Naive B cell (primary cell): ENCODE results near the gene M1AP. TPM values are rescaled to one million over a fixed set of nuclear protein-coding genes. Genes with fewer than 3 reads are reported as not detected.
"Not testable (repeated sequence)": the region's sequence is repeated elsewhere in the genome, so short reads cannot be mapped to it uniquely, and the experiment has no call there.

Experiments used
- ATAC-seq, 2 donors: fragments of 150-1000 bp; cut with Tn5 transposase; 2 replicates each; pipeline ENCODE4 v1.10.0; 2021; ENCODE audit warnings: low read depth in 2 of 2, mild to moderate bottlenecking in 2 of 2, moderate library complexity in 2 of 2
- DNase-seq: peaks from one replicate; pipeline ENCODE4 v3.0.0; 2022
- H3K27ac Mint-ChIP-seq, 6 donors: one replicate each; pipeline ENCODE4 v1.8.0; 2020 to 2022; ENCODE audit warnings: mild to moderate bottlenecking in 6 of 6, mixed read lengths in 6 of 6, moderate library complexity in 5 of 6, inconsistent platforms in 2 of 6
- H3K27me3 Mint-ChIP-seq, 3 donors: one replicate each; pipeline ENCODE4 v1.8.0; 2021 to 2022; ENCODE audit warnings: mixed read lengths in 3 of 3, mild to moderate bottlenecking in 1 of 3
- H3K36me3 Mint-ChIP-seq, 2 donors: one replicate each; pipeline ENCODE4 v1.8.0; 2020 to 2022; ENCODE audit warnings: mixed read lengths in 2 of 2, inconsistent platforms in 1 of 2, mild to moderate bottlenecking in 1 of 2
- H3K4me1 Mint-ChIP-seq, 3 donors: one replicate each; pipeline ENCODE4 v1.8.0; 2020 to 2022; ENCODE audit warnings: mixed read lengths in 3 of 3, inconsistent platforms in 1 of 3, mild to moderate bottlenecking in 1 of 3, moderate library complexity in 1 of 3
- H3K4me3 Mint-ChIP-seq, 8 donors: one replicate each; pipeline ENCODE4 v1.8.0; 2020 to 2022; ENCODE audit warnings: mild to moderate bottlenecking in 8 of 8, mixed read lengths in 8 of 8, moderate library complexity in 8 of 8, inconsistent platforms in 2 of 8
- H3K9me3 Mint-ChIP-seq, 7 donors: one replicate each; pipeline ENCODE4 v1.8.0; 2020 to 2022; ENCODE audit warnings: mixed read lengths in 7 of 7, mild to moderate bottlenecking in 5 of 7, inconsistent platforms in 2 of 7, moderate library complexity in 1 of 7
- polyA plus RNA-seq, 6 donors: library from polyadenylated mRNA; unstranded; fragments of 300-500 nt; fragmentation: Illumina TruSeq; gene quantifications; one replicate each; pipeline ENCODE4 v1.2.3, GENCODE V29; 2021; ENCODE audit warnings: low read depth in 6 of 6

The M1AP gene
- polyA plus RNA-seq, 6 donors from 2014 or later: not detected

- DNase-seq (no peak), ATAC-seq (no peak)
- Mint-ChIP-seq H3K27me3 (peaks cover 23 to 65% (median 51%) of the 10 kb centered on the region in 3 donors), H3K4me3 (no peak overlapping the region), H3K36me3 (no peaks in the 10 kb centered on the region), H3K9me3 (no peaks in the 10 kb centered on the region), H3K27ac (no peak overlapping the region), H3K4me1 (no peaks in the 10 kb centered on the region)
These were observed 8.6 kb downstream of the M1AP start for GRCh38 chr2:74639550-74639949.

DNA sequence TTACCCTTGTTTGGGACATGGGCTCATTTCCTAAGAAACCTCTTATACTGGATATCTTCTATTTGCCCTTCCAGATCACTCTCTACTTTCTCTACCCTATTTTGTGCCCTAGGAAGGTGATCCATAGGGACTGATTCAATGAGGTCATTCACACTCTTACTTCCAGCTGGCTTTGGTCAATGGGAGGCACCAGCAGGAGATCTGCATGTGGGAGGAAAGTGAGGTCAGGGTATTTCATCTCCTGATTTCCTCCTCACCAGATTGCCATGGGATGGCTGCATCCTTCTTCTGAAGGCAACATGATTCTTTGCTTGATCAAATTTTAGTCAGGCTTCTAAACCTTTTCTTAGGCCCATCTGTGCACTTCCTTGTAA is 15.2 kb downstream of the M1AP start:
- Mint-ChIP-seq H3K27ac (no peak overlapping the region), H3K4me3 (no peak overlapping the region), H3K4me1 (no peaks in the 10 kb centered on the region), H3K9me3 (peaks cover 0 to 3% (median 2%) of the 10 kb centered on the region in 7 donors), H3K36me3 (no peaks in the 10 kb centered on the region), H3K27me3 (peaks cover 4 to 37% (median 25%) of the 10 kb centered on the region in 3 donors)
- ATAC-seq (no peak), DNase-seq (no peak)

DNA sequence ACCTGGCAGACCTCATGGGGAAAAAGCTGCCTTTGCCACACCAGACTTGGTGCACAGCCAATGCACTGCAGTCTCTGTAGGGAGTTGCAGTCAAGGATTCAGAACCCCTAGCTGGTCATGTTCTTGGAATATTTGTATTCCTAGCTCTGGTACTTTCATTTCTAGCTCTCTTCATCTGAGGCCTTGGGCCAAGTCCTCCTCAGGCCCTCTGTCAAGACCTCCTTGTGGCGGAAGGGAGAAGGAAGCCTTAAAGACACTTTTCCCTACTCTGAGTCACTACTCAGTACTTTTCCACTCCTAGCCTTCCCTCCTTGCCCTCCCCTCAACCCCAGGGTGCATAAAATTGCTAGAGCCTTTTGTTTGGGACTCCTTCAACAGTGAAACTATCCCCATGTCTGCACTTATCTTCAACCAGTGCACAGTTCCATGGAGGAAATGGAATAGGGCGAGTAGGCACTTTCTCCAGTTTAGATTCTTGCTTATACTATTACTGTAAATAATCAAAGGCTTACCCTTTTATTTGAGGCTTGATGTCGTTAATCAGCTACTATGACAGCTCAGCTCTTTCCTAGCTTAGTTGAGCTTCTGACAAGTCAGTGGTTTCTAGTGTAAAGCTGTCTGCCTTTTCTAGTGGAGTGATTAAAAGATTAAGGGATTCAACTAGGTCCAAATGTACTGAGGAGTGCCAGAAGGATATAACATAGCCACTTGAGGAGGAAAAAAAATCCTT is 15.8 kb downstream of the M1AP start:
- no peak overlapping the region for H3K27ac Mint-ChIP-seq
- peaks cover 0 to 3% (median 2%) of the 10 kb centered on the region in 7 donors for H3K9me3 Mint-ChIP-seq
- ATAC-seq (no peak), DNase-seq (no peak)
- no peaks in the 10 kb centered on the region for H3K36me3 Mint-ChIP-seq
- no peak overlapping the region for H3K4me3 Mint-ChIP-seq
- H3K27me3 Mint-ChIP-seq: peaks cover 4 to 31% (median 22%) of the 10 kb centered on the region in 3 donors
- H3K4me1 Mint-ChIP-seq: no peaks in the 10 kb centered on the region

GRCh38 chr2:74630454-74630853 is 17.7 kb downstream of the M1AP start:
- not testable (repeated sequence) for H3K27ac Mint-ChIP-seq, H3K4me1 Mint-ChIP-seq, H3K4me3 Mint-ChIP-seq, ATAC-seq, H3K36me3 Mint-ChIP-seq, H3K9me3 Mint-ChIP-seq, DNase-seq
- peaks cover 7 to 16% (median 9%) of the 10 kb centered on the region in 3 donors for H3K27me3 Mint-ChIP-seq

GRCh38 chr2:74628538-74629105 is 19.5 kb downstream of the M1AP start:
- DNase-seq (no peak), ATAC-seq (no peak)
- Mint-ChIP-seq H3K4me1 (no peaks in the 10 kb centered on the region), H3K27me3 (peaks cover 8 to 12% (median 9%) of the 10 kb centered on the region in 3 donors), H3K27ac (no peak overlapping the region), H3K36me3 (no peaks in the 10 kb centered on the region), H3K9me3 (peaks cover 0 to 3% (median 2%) of the 10 kb centered on the region in 7 donors), H3K4me3 (no peak overlapping the region)

DNA sequence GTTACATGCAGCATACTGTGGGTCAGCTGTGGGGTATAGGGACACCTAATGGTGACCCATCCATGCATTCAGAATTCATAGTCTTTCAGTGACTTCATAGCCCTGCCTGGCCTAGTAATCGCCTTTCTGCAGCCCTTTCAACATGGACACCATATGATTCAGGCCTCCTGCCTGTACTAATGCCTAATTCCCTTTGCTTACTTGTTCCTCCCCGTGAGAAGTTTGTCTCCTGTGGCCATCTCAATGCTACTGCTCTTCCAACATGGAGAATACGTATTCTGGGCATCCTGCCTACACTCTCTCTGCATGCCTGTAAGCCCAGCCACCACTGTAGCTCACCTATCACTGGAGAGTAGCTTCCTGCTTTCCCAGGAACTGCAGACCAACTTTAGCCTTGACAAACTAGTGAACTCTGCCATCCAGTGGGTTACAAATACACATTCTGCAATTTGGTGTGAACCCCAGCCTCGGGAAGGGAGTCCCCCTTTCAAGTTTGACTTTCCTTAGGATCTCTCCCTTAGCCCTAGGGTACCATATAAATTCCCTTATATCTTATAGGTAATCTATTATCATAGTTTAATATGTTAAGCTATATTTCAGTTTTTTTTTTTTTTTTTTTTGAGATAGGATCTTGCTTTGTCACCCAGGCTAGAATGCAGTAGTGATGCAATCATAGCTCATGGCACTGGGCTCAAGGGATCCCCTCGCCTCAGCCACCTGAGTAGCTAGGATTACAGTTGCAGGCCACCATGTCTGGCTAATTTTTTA is 22.3 kb downstream of the M1AP start:
- DNase-seq (no peak), ATAC-seq (no peak)
- Mint-ChIP-seq H3K27me3 (peaks cover 4 to 11% (median 5%) of the 10 kb centered on the region in 3 donors), H3K4me3 (peak overlapping the region in 1 of 8 donors; percentile 9), H3K4me1 (no peaks in the 10 kb centered on the region), H3K9me3 (peaks cover 0 to 2% (median 1%) of the 10 kb centered on the region in 7 donors), H3K27ac (peak overlapping the region in 1 of 6 donors; percentile 28), H3K36me3 (no peaks in the 10 kb centered on the region)

DNA sequence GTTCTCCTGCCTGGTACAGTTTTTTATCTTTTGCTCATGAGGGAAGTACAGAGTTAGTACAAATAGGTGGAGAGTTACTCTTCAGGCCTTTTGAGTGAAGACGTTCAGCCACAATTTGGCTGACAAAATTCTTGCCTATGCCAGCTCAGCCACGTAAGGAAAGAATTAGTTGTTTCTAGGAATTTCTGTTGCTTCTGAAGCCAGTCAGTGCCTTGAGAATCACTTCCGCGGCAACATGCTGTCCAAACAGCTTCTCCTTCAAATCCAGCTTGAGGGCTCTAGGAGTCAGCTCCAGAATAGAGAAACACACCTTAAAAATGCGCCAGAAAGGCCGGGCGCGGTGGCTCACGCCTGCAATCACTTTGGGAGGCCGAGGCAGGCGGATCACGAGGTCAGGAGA is 27.5 kb downstream of the M1AP start:
- no peak for DNase-seq
- H3K36me3 Mint-ChIP-seq: no peaks in the 10 kb centered on the region
- peaks cover 14 to 21% (median 18%) of the 10 kb centered on the region in 3 donors for H3K4me1 Mint-ChIP-seq
- peak overlapping the region in 2 of 8 donors; percentile 6 to 47 for H3K4me3 Mint-ChIP-seq
- no peak for ATAC-seq
- peak overlapping the region in 1 of 6 donors; percentile 28 for H3K27ac Mint-ChIP-seq
- H3K9me3 Mint-ChIP-seq: no peaks in the 10 kb centered on the region
- peaks cover 0 to 3% (median 3%) of the 10 kb centered on the region in 3 donors for H3K27me3 Mint-ChIP-seq

DNA sequence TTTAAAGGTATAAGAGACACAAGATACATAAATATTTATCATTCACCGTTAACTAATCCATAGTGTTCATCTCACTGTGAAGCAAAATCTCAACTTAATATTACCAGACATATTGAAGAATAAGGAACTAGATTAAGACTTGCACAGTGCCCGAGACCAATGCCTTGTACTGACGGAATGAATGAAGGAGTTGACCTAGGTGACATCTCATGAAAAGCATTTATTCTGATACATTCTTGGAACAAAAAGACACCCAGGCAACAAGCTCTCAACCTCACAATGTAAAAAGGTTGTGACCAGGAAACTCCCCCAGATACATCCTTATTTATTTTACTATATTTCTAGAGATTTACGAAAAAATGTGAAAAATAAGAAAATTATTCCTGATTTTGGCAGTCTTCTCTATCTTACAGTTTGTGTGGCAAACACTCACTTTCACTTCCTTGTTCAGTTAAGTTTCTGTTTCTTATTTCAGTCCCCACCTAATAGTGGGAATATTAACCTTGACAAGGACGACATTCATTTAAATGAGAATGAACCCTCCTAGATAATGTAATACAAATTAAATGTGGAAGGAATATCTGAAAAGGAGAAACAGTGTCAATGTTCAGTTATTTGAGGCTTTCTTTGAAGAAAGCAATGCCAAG is 28.4 kb downstream of the M1AP start:
- no peaks in the 10 kb centered on the region for H3K36me3 Mint-ChIP-seq
- H3K27me3 Mint-ChIP-seq: peaks cover 0 to 7% (median under 1%) of the 10 kb centered on the region in 3 donors
- peak; percentile 81 to 92 for ATAC-seq
- no peaks in the 10 kb centered on the region for H3K9me3 Mint-ChIP-seq
- peak overlapping the region in 7 of 8 donors; percentile 3 to 73 (median 64) for H3K4me3 Mint-ChIP-seq
- peak; percentile 29 for DNase-seq
- peak overlapping the region in 5 of 6 donors; percentile 6 to 67 (median 12) for H3K27ac Mint-ChIP-seq
- peaks cover 14 to 21% (median 18%) of the 10 kb centered on the region in 3 donors for H3K4me1 Mint-ChIP-seq

DNA sequence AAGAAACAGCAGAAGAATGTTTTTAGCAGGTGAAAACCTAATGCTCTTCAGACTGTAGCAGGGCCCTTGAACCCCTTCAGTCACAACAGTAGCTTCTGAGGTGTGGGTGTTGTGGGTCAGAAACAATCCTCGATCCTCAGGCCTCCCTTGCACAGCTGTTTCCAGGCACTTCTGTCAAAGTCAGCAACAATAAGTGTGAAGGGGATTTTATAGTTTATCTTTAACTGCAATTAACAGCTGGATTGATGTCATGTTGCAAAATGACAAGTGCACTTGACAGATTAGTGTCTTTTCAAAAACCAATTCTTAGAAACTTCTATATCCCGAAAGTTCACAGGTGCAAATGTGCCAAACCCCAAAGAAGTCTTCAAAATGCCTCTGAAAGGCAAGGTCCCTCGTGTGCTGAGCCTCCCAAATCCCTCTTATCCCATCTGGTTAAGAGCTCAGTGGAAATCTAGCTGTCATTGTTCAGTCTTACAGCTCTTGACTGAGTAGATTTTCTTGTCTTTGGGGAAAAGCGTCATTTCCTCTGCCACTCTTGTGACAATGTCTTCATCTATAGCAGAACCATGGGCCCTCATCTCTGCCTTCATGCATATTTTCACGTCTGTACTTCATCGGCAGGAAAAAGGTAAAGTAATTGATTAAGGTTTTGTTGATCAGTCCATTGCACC is 29.6 kb downstream of the M1AP start:
- Mint-ChIP-seq H3K27me3 (peaks cover 0 to 15% (median 13%) of the 10 kb centered on the region in 3 donors), H3K9me3 (no peaks in the 10 kb centered on the region), H3K4me3 (no peak overlapping the region), H3K27ac (no peak overlapping the region), H3K36me3 (no peaks in the 10 kb centered on the region), H3K4me1 (peaks cover 14 to 21% (median 18%) of the 10 kb centered on the region in 3 donors)
- DNase-seq (no peak), ATAC-seq (no peak)

DNA sequence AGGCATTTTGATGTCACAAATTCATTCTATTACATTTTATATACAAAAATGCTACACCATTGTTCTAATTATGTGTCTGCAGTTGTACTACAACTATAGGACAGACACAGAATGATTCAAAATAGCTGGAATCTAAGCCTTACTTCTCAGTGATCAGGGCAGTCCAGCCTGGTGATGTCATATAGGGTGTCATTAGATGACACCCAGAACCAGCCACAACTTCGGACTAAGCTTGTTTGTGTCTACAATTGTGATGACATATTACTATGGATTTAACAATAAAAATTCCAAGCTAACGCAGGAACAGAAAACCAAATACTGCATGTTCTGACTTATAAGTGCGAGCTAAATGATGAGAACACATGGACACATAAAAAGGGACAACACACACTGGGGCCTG is 31.0 kb downstream of the M1AP start:
- H3K4me3 Mint-ChIP-seq: no peak overlapping the region
- peaks cover 14 to 21% (median 18%) of the 10 kb centered on the region in 3 donors for H3K4me1 Mint-ChIP-seq
- H3K27me3 Mint-ChIP-seq: peaks cover 5 to 30% (median 26%) of the 10 kb centered on the region in 3 donors
- H3K27ac Mint-ChIP-seq: peak overlapping the region in 1 of 6 donors; percentile 56
- ATAC-seq: no peak
- no peaks in the 10 kb centered on the region for H3K36me3 Mint-ChIP-seq
- DNase-seq: no peak
- no peaks in the 10 kb centered on the region for H3K9me3 Mint-ChIP-seq

GRCh38 chr2:74606927-74607326 is 41.2 kb downstream of the M1AP start:
- H3K36me3 Mint-ChIP-seq: no peaks in the 10 kb centered on the region
- H3K9me3 Mint-ChIP-seq: peaks cover 0 to 3% (median 0%) of the 10 kb centered on the region in 7 donors
- DNase-seq (no peak), ATAC-seq (no peak)
- H3K27ac Mint-ChIP-seq: no peak overlapping the region
- peaks cover 33 to 64% (median 44%) of the 10 kb centered on the region in 3 donors for H3K27me3 Mint-ChIP-seq
- no peaks in the 10 kb centered on the region for H3K4me1 Mint-ChIP-seq
- no peak overlapping the region for H3K4me3 Mint-ChIP-seq

DNA sequence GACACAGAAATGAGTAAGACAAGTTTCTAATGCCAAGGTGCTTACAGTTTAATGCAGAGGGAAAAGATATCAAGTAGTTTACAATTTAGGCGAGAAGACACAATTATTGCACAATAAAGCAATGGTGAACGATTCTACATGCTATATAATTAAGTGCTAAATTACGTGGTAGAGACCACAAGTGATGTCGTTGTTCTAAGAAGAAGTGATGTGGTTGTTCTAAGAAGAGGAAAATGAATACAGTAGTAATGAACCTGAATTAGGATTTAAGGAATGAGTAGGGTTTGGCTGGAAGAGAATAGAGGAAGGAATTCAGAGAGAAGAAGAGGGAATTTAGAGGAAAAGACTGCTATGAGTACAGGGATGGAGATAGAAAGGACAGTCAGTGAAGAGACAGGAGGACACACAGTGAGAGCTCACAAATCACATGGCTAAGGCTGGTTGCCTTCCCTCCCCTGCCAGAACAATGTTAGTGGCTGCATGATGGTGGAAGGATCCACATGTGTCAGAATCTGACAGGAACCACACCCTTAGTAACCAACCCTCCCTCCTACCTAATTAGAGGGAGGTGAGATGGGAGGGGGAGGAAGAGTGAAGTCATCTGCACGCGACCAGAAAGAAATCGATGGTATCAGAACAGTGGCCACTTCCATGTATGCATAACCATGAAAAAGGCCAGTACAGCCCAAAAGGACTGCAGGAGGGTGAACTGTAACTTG is 44.7 kb downstream of the M1AP start:
- Mint-ChIP-seq H3K27ac (no peak overlapping the region), H3K9me3 (no peaks in the 10 kb centered on the region), H3K4me1 (peaks cover 5 to 8% (median 8%) of the 10 kb centered on the region in 3 donors), H3K27me3 (peaks cover 14 to 36% (median 36%) of the 10 kb centered on the region in 3 donors), H3K36me3 (no peaks in the 10 kb centered on the region), H3K4me3 (no peak overlapping the region)
- DNase-seq (no peak), ATAC-seq (no peak)
